ENCODE results near the gene ZNF609. TPM values are rescaled to one million over a fixed set of nuclear protein-coding genes. Genes with fewer than 3 reads are reported as not detected.

Gene ZNF609
- total RNA-seq, 1 experiment from 2014 or later, result 31.0 TPM

- Histone ChIP-seq H3K9me3 (ENCODE audit: control insufficient read depth in 1 of 2, insufficient read depth in 1 of 2, low read depth in 1 of 2, low read length in 2 of 2) (no peaks in the 10 kb centered on the region), H3K4me2 (ENCODE audit: low read length) (no peak overlapping the region), H3K27ac (ENCODE audit: low read depth, low read length) (no peak overlapping the region), H2AFZ (ENCODE audit: low read depth, low read length, poor library complexity, severe bottlenecking) (no peak overlapping the region), H3K79me2 (ENCODE audit: insufficient read depth, low read length) (no peaks in the 10 kb centered on the region), H3K4me1 (ENCODE audit: control insufficient read depth in 1 of 2, insufficient read depth in 2 of 2, low read length in 2 of 2) (peaks cover 22 to 29% of the 10 kb centered on the region in 2 experiments), H3K9ac (ENCODE audit: low read length) (no peak overlapping the region), H3K36me3 (ENCODE audit: control insufficient read depth in 1 of 2, insufficient read depth in 2 of 2, low read length in 2 of 2) (no peaks in the 10 kb centered on the region), H4K20me1 (ENCODE audit: insufficient read depth) (no peaks in the 10 kb centered on the region), H3K9me2 (ENCODE audit: insufficient read depth) (no peaks in the 10 kb centered on the region), H3K4me3 (replicated peaks in 1 of 2; ENCODE audit: low read depth in 1 of 2, low read length in 2 of 2) (no peak overlapping the region), H3K27me3 (ENCODE audit: insufficient read depth, low read length) (no peaks in the 10 kb centered on the region)
- ChIA-PET POLR2A (no interaction called here), CTCF (no interaction called here), RAD21 (ENCODE audit: low non-redundant PET in 1 of 2, low total read pairs in 2 of 2, uncharacterized antibody in 2 of 2, unreplicated experiment in 2 of 2) (no interaction called here)
- TF ChIP-seq JUND (IDR thresholded peaks at IDR 0.05) (no peak), ZFX (IDR thresholded peaks at IDR 0.05) (no peak), CTCF (IDR thresholded peaks at IDR 0.05 in 2 of 3, conservative IDR thresholded peaks at IDR 0.05 in 1 of 3; ENCODE audit: borderline replicate concordance in 1 of 3, insufficient read depth in 1 of 3, low read depth in 2 of 3, low read length in 2 of 3) (no peak), EZH2 (IDR thresholded peaks at IDR 0.05) (no peak), POLR2A (IDR thresholded peaks at IDR 0.05; ENCODE audit: borderline replicate concordance, extremely low read depth, insufficient read depth, insufficient read length) (no peak), SIN3A (IDR thresholded peaks at IDR 0.05; ENCODE audit: low read depth) (no peak), EZH2phosphoT487 (IDR thresholded peaks at IDR 0.05; ENCODE audit: borderline replicate concordance) (no peak), SP1 (IDR thresholded peaks at IDR 0.05; ENCODE audit: low read depth) (no peak), YY1 (IDR thresholded peaks at IDR 0.05; ENCODE audit: extremely low read depth, insufficient replicate concordance, low read depth, low read length) (no peak), FOSL1 (IDR thresholded peaks at IDR 0.05; ENCODE audit: low read depth) (no peak), RAD21 (IDR thresholded peaks at IDR 0.05; ENCODE audit: low read depth) (no peak)
- TF ChIP-seq, protein P1, sequence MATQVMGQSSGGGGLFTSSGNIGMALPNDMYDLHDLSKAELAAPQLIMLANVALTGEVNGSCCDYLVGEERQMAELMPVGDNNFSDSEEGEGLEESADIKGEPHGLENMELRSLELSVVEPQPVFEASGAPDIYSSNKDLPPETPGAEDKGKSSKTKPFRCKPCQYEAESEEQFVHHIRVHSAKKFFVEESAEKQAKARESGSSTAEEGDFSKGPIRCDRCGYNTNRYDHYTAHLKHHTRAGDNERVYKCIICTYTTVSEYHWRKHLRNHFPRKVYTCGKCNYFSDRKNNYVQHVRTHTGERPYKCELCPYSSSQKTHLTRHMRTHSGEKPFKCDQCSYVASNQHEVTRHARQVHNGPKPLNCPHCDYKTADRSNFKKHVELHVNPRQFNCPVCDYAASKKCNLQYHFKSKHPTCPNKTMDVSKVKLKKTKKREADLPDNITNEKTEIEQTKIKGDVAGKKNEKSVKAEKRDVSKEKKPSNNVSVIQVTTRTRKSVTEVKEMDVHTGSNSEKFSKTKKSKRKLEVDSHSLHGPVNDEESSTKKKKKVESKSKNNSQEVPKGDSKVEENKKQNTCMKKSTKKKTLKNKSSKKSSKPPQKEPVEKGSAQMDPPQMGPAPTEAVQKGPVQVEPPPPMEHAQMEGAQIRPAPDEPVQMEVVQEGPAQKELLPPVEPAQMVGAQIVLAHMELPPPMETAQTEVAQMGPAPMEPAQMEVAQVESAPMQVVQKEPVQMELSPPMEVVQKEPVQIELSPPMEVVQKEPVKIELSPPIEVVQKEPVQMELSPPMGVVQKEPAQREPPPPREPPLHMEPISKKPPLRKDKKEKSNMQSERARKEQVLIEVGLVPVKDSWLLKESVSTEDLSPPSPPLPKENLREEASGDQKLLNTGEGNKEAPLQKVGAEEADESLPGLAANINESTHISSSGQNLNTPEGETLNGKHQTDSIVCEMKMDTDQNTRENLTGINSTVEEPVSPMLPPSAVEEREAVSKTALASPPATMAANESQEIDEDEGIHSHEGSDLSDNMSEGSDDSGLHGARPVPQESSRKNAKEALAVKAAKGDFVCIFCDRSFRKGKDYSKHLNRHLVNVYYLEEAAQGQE (IDR thresholded peaks at IDR 0.05; ENCODE audit: low read depth), result no peak
- TF ChIP-seq, protein P2, sequence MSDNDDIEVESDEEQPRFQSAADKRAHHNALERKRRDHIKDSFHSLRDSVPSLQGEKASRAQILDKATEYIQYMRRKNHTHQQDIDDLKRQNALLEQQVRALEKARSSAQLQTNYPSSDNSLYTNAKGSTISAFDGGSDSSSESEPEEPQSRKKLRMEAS (IDR thresholded peaks at IDR 0.05), result no peak
- no TSS peak for BruUV-seq (replicated peaks)
- intact Hi-C loops (cut with micrococcal nuclease), result no loop called here
- ATAC-seq (no peak), DNase-seq (ENCODE audit: low read depth, low spot score) (no peak)
Measured at GRCh38 chr15:64441852-64442251, 18.5 kb upstream of the ZNF609 start.
